ENCODE results near the gene KCNMA1.
A peak's percentile ranks its signal among the peaks of the same experiment; 100 is the strongest.

Gene KCNMA1

GRCh38 chr10:77643795-77644468 lies 6.3 kb upstream of the KCNMA1 start:
- no peak overlapping the region for H3K27ac ChIP-seq (ENCODE audit: low read depth in 2 of 2, low read length in 2 of 2)
- no peak overlapping the region for H3K4me3 ChIP-seq (ENCODE audit: low read length in 2 of 2)
- H3K36me3 ChIP-seq (ENCODE audit: control insufficient read depth in 2 of 2, insufficient read depth in 2 of 2, low read length in 2 of 2) = no peaks in the 10 kb centered on the region
- H3K27me3 ChIP-seq (ENCODE audit: control insufficient read depth in 2 of 2, insufficient read depth in 2 of 2, low read length in 2 of 2) = peaks cover 10 to 13% of the 10 kb centered on the region in 2 donors
- H3K9me3 ChIP-seq (ENCODE audit: control insufficient read depth in 2 of 2, low read length in 2 of 2) = no peaks in the 10 kb centered on the region
- H3K9ac ChIP-seq (ENCODE audit: low read depth in 1 of 2, low read length in 2 of 2) = no peak overlapping the region
- no peaks in the 10 kb centered on the region for H3K4me1 ChIP-seq (ENCODE audit: control insufficient read depth in 2 of 2, insufficient read depth in 2 of 2, low read length in 2 of 2)

- H3K9ac ChIP-seq (ENCODE audit: low read depth in 1 of 2, low read length in 2 of 2) = no peak overlapping the region
- H3K4me1 ChIP-seq (ENCODE audit: control insufficient read depth in 2 of 2, insufficient read depth in 2 of 2, low read length in 2 of 2) = no peaks in the 10 kb centered on the region
- H3K27ac ChIP-seq (ENCODE audit: low read depth in 2 of 2, low read length in 2 of 2) = no peak overlapping the region
- H3K4me3 ChIP-seq (ENCODE audit: low read length in 2 of 2) = no peak overlapping the region
- no peaks in the 10 kb centered on the region for H3K9me3 ChIP-seq (ENCODE audit: control insufficient read depth in 2 of 2, low read length in 2 of 2)
- H3K27me3 ChIP-seq (ENCODE audit: control insufficient read depth in 2 of 2, insufficient read depth in 2 of 2, low read length in 2 of 2) = peaks cover 14 to 16% of the 10 kb centered on the region in 2 donors
- H3K36me3 ChIP-seq (ENCODE audit: control insufficient read depth in 2 of 2, insufficient read depth in 2 of 2, low read length in 2 of 2) = no peaks in the 10 kb centered on the region
Observed at GRCh38 chr10:77641788-77642397, 4.3 kb upstream of the KCNMA1 start.

- Histone ChIP-seq H3K36me3 (ENCODE audit: control insufficient read depth in 2 of 2, insufficient read depth in 2 of 2, low read length in 2 of 2) (no peaks in the 10 kb centered on the region), H3K4me3 (ENCODE audit: low read length in 2 of 2) (no peak overlapping the region), H3K27ac (ENCODE audit: low read depth in 2 of 2, low read length in 2 of 2) (no peak overlapping the region), H3K27me3 (ENCODE audit: control insufficient read depth in 2 of 2, insufficient read depth in 2 of 2, low read length in 2 of 2) (peaks cover 17 to 19% of the 10 kb centered on the region in 2 donors), H3K4me1 (ENCODE audit: control insufficient read depth in 2 of 2, insufficient read depth in 2 of 2, low read length in 2 of 2) (no peaks in the 10 kb centered on the region), H3K9me3 (ENCODE audit: control insufficient read depth in 2 of 2, low read length in 2 of 2) (no peaks in the 10 kb centered on the region), H3K9ac (ENCODE audit: low read depth in 1 of 2, low read length in 2 of 2) (no peak overlapping the region)
Observed at GRCh38 chr10:77641344-77641743, 3.7 kb upstream of the KCNMA1 start.

GRCh38 chr10:77640167-77640566 lies 2.6 kb upstream of the KCNMA1 start:
- no peak overlapping the region for H3K27ac ChIP-seq (ENCODE audit: low read depth in 2 of 2, low read length in 2 of 2)
- H3K27me3 ChIP-seq (ENCODE audit: control insufficient read depth in 2 of 2, insufficient read depth in 2 of 2, low read length in 2 of 2) = peaks cover 24 to 27% of the 10 kb centered on the region in 2 donors
- no peaks in the 10 kb centered on the region for H3K4me1 ChIP-seq (ENCODE audit: control insufficient read depth in 2 of 2, insufficient read depth in 2 of 2, low read length in 2 of 2)
- H3K36me3 ChIP-seq (ENCODE audit: control insufficient read depth in 2 of 2, insufficient read depth in 2 of 2, low read length in 2 of 2) = no peaks in the 10 kb centered on the region
- no peaks in the 10 kb centered on the region for H3K9me3 ChIP-seq (ENCODE audit: control insufficient read depth in 2 of 2, low read length in 2 of 2)
- H3K9ac ChIP-seq (ENCODE audit: low read depth in 1 of 2, low read length in 2 of 2) = no peak overlapping the region
- H3K4me3 ChIP-seq (ENCODE audit: low read length in 2 of 2) = no peak overlapping the region

- Histone ChIP-seq H3K9ac (ENCODE audit: low read depth in 1 of 2, low read length in 2 of 2) (no peak overlapping the region), H3K4me1 (ENCODE audit: control insufficient read depth in 2 of 2, insufficient read depth in 2 of 2, low read length in 2 of 2) (no peaks in the 10 kb centered on the region), H3K4me3 (ENCODE audit: low read length in 2 of 2) (no peak overlapping the region), H3K27ac (ENCODE audit: low read depth in 2 of 2, low read length in 2 of 2) (no peak overlapping the region), H3K27me3 (ENCODE audit: control insufficient read depth in 2 of 2, insufficient read depth in 2 of 2, low read length in 2 of 2) (peaks cover 24 to 29% of the 10 kb centered on the region in 2 donors), H3K9me3 (ENCODE audit: control insufficient read depth in 2 of 2, low read length in 2 of 2) (no peaks in the 10 kb centered on the region), H3K36me3 (ENCODE audit: control insufficient read depth in 2 of 2, insufficient read depth in 2 of 2, low read length in 2 of 2) (no peaks in the 10 kb centered on the region)
Observed at GRCh38 chr10:77639756-77640155, 2.1 kb upstream of the KCNMA1 start.

GRCh38 chr10:77638321-77639101 lies 903 bp upstream of the KCNMA1 start:
- peaks cover 24 to 36% of the 10 kb centered on the region in 2 donors for H3K27me3 ChIP-seq (ENCODE audit: control insufficient read depth in 2 of 2, insufficient read depth in 2 of 2, low read length in 2 of 2)
- no peaks in the 10 kb centered on the region for H3K9me3 ChIP-seq (ENCODE audit: control insufficient read depth in 2 of 2, low read length in 2 of 2)
- peak overlapping the region; percentile 20 to 64 for H3K4me3 ChIP-seq (ENCODE audit: low read length in 2 of 2)
- no peaks in the 10 kb centered on the region for H3K4me1 ChIP-seq (ENCODE audit: control insufficient read depth in 2 of 2, insufficient read depth in 2 of 2, low read length in 2 of 2)
- H3K36me3 ChIP-seq (ENCODE audit: control insufficient read depth in 2 of 2, insufficient read depth in 2 of 2, low read length in 2 of 2) = no peaks in the 10 kb centered on the region
- peak overlapping the region; percentile 40 to 56 for H3K27ac ChIP-seq (ENCODE audit: low read depth in 2 of 2, low read length in 2 of 2)
- H3K9ac ChIP-seq (ENCODE audit: low read depth in 1 of 2, low read length in 2 of 2) = peak overlapping the region in 1 of 2 donors; percentile 45

GRCh38 chr10:77636967-77637531 lies 559 bp downstream of the KCNMA1 start:
- H3K9ac ChIP-seq (ENCODE audit: low read depth in 1 of 2, low read length in 2 of 2) = peak overlapping the region; percentile 47 to 62
- no peaks in the 10 kb centered on the region for H3K4me1 ChIP-seq (ENCODE audit: control insufficient read depth in 2 of 2, insufficient read depth in 2 of 2, low read length in 2 of 2)
- peak overlapping the region; percentile 49 to 52 for H3K27ac ChIP-seq (ENCODE audit: low read depth in 2 of 2, low read length in 2 of 2)
- peak overlapping the region; percentile 68 to 73 for H3K4me3 ChIP-seq (ENCODE audit: low read length in 2 of 2)
- no peaks in the 10 kb centered on the region for H3K36me3 ChIP-seq (ENCODE audit: control insufficient read depth in 2 of 2, insufficient read depth in 2 of 2, low read length in 2 of 2)
- H3K27me3 ChIP-seq (ENCODE audit: control insufficient read depth in 2 of 2, insufficient read depth in 2 of 2, low read length in 2 of 2) = peaks cover 24 to 36% of the 10 kb centered on the region in 2 donors
- H3K9me3 ChIP-seq (ENCODE audit: control insufficient read depth in 2 of 2, low read length in 2 of 2) = no peaks in the 10 kb centered on the region

- no peaks in the 10 kb centered on the region for H3K4me1 ChIP-seq (ENCODE audit: control insufficient read depth in 2 of 2, insufficient read depth in 2 of 2, low read length in 2 of 2)
- peak overlapping the region in 1 of 2 donors; percentile 62 for H3K9ac ChIP-seq (ENCODE audit: low read depth in 1 of 2, low read length in 2 of 2)
- H3K27me3 ChIP-seq (ENCODE audit: control insufficient read depth in 2 of 2, insufficient read depth in 2 of 2, low read length in 2 of 2) = peaks cover 24 to 35% of the 10 kb centered on the region in 2 donors
- peak overlapping the region; percentile 49 to 52 for H3K27ac ChIP-seq (ENCODE audit: low read depth in 2 of 2, low read length in 2 of 2)
- no peaks in the 10 kb centered on the region for H3K9me3 ChIP-seq (ENCODE audit: control insufficient read depth in 2 of 2, low read length in 2 of 2)
- peak overlapping the region; percentile 61 to 68 for H3K4me3 ChIP-seq (ENCODE audit: low read length in 2 of 2)
- H3K36me3 ChIP-seq (ENCODE audit: control insufficient read depth in 2 of 2, insufficient read depth in 2 of 2, low read length in 2 of 2) = no peaks in the 10 kb centered on the region
Observed at GRCh38 chr10:77636282-77636966, 1.2 kb downstream of the KCNMA1 start.

- peak overlapping the region in 1 of 2 donors; percentile 62 for H3K9ac ChIP-seq (ENCODE audit: low read depth in 1 of 2, low read length in 2 of 2)
- H3K36me3 ChIP-seq (ENCODE audit: control insufficient read depth in 2 of 2, insufficient read depth in 2 of 2, low read length in 2 of 2) = no peaks in the 10 kb centered on the region
- peak overlapping the region; percentile 61 to 68 for H3K4me3 ChIP-seq (ENCODE audit: low read length in 2 of 2)
- peaks cover 21 to 32% of the 10 kb centered on the region in 2 donors for H3K27me3 ChIP-seq (ENCODE audit: control insufficient read depth in 2 of 2, insufficient read depth in 2 of 2, low read length in 2 of 2)
- no peaks in the 10 kb centered on the region for H3K9me3 ChIP-seq (ENCODE audit: control insufficient read depth in 2 of 2, low read length in 2 of 2)
- H3K27ac ChIP-seq (ENCODE audit: low read depth in 2 of 2, low read length in 2 of 2) = peak overlapping the region in 1 of 2 donors; percentile 3
- no peaks in the 10 kb centered on the region for H3K4me1 ChIP-seq (ENCODE audit: control insufficient read depth in 2 of 2, insufficient read depth in 2 of 2, low read length in 2 of 2)
Observed at GRCh38 chr10:77635402-77636227, 2.0 kb downstream of the KCNMA1 start.
